Smooth muscle cell (in vitro differentiated cells): ENCODE results near the gene ABCG1. TPM values are rescaled to one million over a fixed set of nuclear protein-coding genes. Genes with fewer than 3 reads are reported as not detected.

ENCODE experiments used
- DNase-seq: peaks from one replicate; lab custom pipeline; 2025; ENCODE audit not compliant: unreplicated experiment; lab: John Stamatoyannopoulos, UW
- H2AFZ ChIP-seq: fragments of 200-600 bp; sonication (generic); 2 replicates; pipeline ENCODE4 v1.6.0; 2016; ENCODE audit warnings: antibody characterized with exemption, low read depth, mild to moderate bottlenecking
- H3F3A ChIP-seq: fragments of 200-600 bp; sonication (generic); 2 replicates; pipeline ENCODE4 v1.6.0; 2017; ENCODE audit warnings: antibody characterized with exemption, low read depth
- H3K27ac ChIP-seq: fragments of 200-600 bp; sonication (generic); 2 replicates; pipeline ENCODE4 v1.5.1; 2016; ENCODE audit warnings: low read depth, mild to moderate bottlenecking
- H3K27me3 ChIP-seq: fragments of 200-600 bp; sonication (generic); 2 replicates; pipeline ENCODE4 v1.6.1; 2016; ENCODE audit warnings: low read depth, mild to moderate bottlenecking
- H3K36me3 ChIP-seq: fragments of 200-600 bp; sonication (generic); 2 replicates; pipeline ENCODE4 v1.5.1; 2016; ENCODE audit warnings: low read depth
- H3K4me1 ChIP-seq: fragments of 200-600 bp; sonication (generic); 2 replicates; pipeline ENCODE4 v1.5.1; 2016; ENCODE audit warnings: low read depth
- H3K4me2 ChIP-seq: fragments of 200-600 bp; sonication (generic); 2 replicates; pipeline ENCODE4 v1.6.0; 2016; ENCODE audit warnings: mild to moderate bottlenecking
- H3K4me3 ChIP-seq: fragments of 200-600 bp; sonication (generic); 2 replicates; pipeline ENCODE4 v1.5.1; 2016; ENCODE audit warnings: mild to moderate bottlenecking
- H3K79me2 ChIP-seq: fragments of 200-600 bp; sonication (generic); 2 replicates; pipeline ENCODE4 v1.6.0; 2016; ENCODE audit warnings: low read depth, mild to moderate bottlenecking
- H3K9ac ChIP-seq: fragments of 200-600 bp; sonication (generic); 2 replicates; pipeline ENCODE4 v1.6.0; 2016; ENCODE audit warnings: low read depth
- H3K9me3 ChIP-seq: fragments of 200-600 bp; sonication (generic); replicated peaks from 2 replicates; pipeline ENCODE4 v1.5.1; 2016; ENCODE audit warnings: low read depth
- H4K20me1 ChIP-seq: fragments of 200-600 bp; sonication (generic); 2 replicates; pipeline ENCODE4 v1.6.0; 2016; ENCODE audit warnings: low read depth
- WGBS: methylation state at CpG from one replicate; pipeline ENCODE4 v1.1.7; 2016; ENCODE audit warnings: low lambda C conversion rate; 5-methylcytosine and 5-hydroxymethylcytosine counted together
- polyA plus RNA-seq: library from polyadenylated mRNA; unstranded; fragments of >200 nt; fragmentation: Nextera tagmentation; extraction: Ambion mirVana; gene quantifications from 2 replicates; pipeline ENCODE4 v1.2.1, GENCODE V29; 2016
- total RNA-seq: library from RNA; depleted of rRNA; stranded (reverse); fragments of >200 nt; gene quantifications from 2 replicates; pipeline ENCODE4 v1.2.3, GENCODE V29; 2014
- TF ChIP-seq, protein P1 (sequence below): fragments of 200-600 bp; sonication (generic); IDR thresholded peaks from 2 replicates; pipeline ENCODE4 v1.5.1; 2017; ENCODE audit warnings: borderline replicate concordance, mild to moderate bottlenecking, antibody characterized with exemption; ENCODE audit not compliant: insufficient read depth, poor library complexity, severe bottlenecking

Gene ABCG1
- total and polyA plus RNA-seq, 2 experiments from 2014 or later: 0.55 to 2.9 TPM

DNA sequence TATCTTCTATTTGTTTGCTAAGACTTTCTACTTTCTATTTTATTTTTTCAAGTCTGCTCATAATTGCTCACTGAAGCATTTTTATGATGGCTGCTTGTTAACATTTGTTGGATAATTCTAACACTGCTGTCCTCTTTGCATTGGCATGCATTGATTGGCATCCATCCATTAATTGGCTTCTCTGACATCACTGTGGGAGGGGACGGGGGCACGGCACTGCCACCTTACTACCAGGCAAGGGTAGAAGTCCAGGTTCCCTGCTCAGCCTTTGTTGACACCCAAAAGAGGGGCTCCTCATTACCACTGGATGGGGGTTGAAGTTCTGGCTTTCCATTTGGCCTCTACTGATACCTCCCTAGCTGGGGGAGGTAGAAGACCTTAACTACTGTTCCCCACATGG is 11.5 kb upstream of the ABCG1 start:
- Histone ChIP-seq H3K4me3 (no peak overlapping the region), H3K4me1 (no peaks in the 10 kb centered on the region), H3K9ac (no peak overlapping the region), H3K9me3 (peaks cover 4% of the 10 kb centered on the region), H3K79me2 (no peaks in the 10 kb centered on the region), H3K36me3 (no peaks in the 10 kb centered on the region), H3K4me2 (no peak overlapping the region), H2AFZ (no peak overlapping the region), H3K27me3 (peaks cover 4% of the 10 kb centered on the region), H3F3A (no peaks in the 10 kb centered on the region), H4K20me1 (no peaks in the 10 kb centered on the region), H3K27ac (no peak overlapping the region)
- TF ChIP-seq, protein P1, sequence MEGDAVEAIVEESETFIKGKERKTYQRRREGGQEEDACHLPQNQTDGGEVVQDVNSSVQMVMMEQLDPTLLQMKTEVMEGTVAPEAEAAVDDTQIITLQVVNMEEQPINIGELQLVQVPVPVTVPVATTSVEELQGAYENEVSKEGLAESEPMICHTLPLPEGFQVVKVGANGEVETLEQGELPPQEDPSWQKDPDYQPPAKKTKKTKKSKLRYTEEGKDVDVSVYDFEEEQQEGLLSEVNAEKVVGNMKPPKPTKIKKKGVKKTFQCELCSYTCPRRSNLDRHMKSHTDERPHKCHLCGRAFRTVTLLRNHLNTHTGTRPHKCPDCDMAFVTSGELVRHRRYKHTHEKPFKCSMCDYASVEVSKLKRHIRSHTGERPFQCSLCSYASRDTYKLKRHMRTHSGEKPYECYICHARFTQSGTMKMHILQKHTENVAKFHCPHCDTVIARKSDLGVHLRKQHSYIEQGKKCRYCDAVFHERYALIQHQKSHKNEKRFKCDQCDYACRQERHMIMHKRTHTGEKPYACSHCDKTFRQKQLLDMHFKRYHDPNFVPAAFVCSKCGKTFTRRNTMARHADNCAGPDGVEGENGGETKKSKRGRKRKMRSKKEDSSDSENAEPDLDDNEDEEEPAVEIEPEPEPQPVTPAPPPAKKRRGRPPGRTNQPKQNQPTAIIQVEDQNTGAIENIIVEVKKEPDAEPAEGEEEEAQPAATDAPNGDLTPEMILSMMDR: no peak
- no peak for DNase-seq
- WGBS: 93% methylated on average over 2 of the region's 2 CpGs

DNA sequence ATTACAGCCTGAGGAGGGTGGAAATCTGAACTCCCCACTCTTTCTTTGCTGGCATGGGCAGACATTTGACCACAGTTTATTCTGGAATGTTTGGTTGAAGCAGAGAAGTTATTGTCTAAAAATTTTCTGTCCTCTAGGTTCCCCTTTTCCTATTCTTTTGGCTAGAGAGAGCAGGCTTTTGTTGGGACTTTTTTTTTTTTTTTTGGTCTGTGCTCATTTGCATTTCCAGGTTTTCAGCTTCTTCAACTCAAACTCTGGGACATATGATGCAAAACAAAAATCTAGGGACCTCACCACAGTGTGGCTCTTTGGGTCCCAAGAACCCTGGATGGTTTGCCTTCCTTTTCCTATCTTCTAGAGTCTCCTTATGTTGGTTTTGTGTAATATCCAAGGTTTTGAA is 10.9 kb upstream of the ABCG1 start:
- H3K79me2 ChIP-seq: no peaks in the 10 kb centered on the region
- no peak overlapping the region for H2AFZ ChIP-seq
- TF ChIP-seq, protein P1: no peak
- H3K9ac ChIP-seq: no peak overlapping the region
- no peak for DNase-seq
- H3F3A ChIP-seq: no peaks in the 10 kb centered on the region
- peaks cover 4% of the 10 kb centered on the region for H3K9me3 ChIP-seq
- H3K36me3 ChIP-seq: no peaks in the 10 kb centered on the region
- no peak overlapping the region for H3K4me3 ChIP-seq
- no peaks in the 10 kb centered on the region for H3K4me1 ChIP-seq
- H3K27ac ChIP-seq: no peak overlapping the region
- peaks cover 4% of the 10 kb centered on the region for H3K27me3 ChIP-seq
- H3K4me2 ChIP-seq: no peak overlapping the region
- no peaks in the 10 kb centered on the region for H4K20me1 ChIP-seq

DNA sequence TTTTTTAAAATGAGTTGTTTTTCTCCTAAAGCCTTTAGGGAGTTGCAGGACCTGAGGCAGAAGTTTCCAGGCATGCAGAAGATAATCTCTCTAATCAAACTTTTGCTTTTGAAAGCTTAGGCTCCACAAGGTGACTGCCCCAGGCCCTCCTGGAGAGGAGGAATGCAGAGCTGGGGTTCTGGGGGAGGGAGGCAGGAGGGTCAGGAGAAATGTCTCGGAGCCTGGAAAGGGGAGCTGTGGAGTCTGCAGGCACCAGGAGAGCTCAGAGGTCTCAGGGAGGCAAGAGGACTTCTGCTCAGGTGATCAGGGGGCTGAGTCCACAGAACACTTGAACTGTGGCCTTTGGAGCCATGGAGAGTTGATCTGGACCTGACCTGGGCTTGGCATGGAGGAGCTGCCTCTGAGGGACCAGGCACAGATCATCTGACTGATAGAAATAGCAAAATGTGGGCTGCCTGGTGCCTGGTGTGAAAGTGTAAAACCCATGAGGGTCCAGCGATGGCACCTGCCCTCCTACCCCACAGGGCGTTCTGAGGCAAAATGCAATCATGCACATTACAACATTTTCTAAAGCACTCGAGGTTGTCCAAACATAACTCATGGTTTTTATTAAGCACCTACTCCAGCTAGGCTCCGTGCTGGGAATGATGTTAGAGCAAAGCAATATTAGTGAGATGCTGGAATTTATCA is 10.0 kb upstream of the ABCG1 start:
- DNase-seq: no peak
- H3K9ac ChIP-seq: no peak overlapping the region
- H3K4me2 ChIP-seq: no peak overlapping the region
- no peaks in the 10 kb centered on the region for H4K20me1 ChIP-seq
- WGBS: 78% methylated on average over 5 of the region's 5 CpGs
- H3K4me1 ChIP-seq: no peaks in the 10 kb centered on the region
- no peaks in the 10 kb centered on the region for H3F3A ChIP-seq
- peaks cover 4% of the 10 kb centered on the region for H3K27me3 ChIP-seq
- TF ChIP-seq, protein P1: no peak
- H3K9me3 ChIP-seq: peaks cover 4% of the 10 kb centered on the region
- no peaks in the 10 kb centered on the region for H3K79me2 ChIP-seq
- no peak overlapping the region for H2AFZ ChIP-seq
- no peak overlapping the region for H3K27ac ChIP-seq
- H3K4me3 ChIP-seq: no peak overlapping the region
- no peaks in the 10 kb centered on the region for H3K36me3 ChIP-seq
